ENCODE measurements around the gene RBFA. TPM values are rescaled to one million over a fixed set of nuclear protein-coding genes. Genes with fewer than 3 reads are reported as not detected.

Gene RBFA
- total and polyA plus RNA-seq, 10 of the 15 experiments (the other 5 are each of a cell fraction or from before 2014, with no cell fraction given), result 7.2 to 56.0 (median 37.7) TPM

DNA sequence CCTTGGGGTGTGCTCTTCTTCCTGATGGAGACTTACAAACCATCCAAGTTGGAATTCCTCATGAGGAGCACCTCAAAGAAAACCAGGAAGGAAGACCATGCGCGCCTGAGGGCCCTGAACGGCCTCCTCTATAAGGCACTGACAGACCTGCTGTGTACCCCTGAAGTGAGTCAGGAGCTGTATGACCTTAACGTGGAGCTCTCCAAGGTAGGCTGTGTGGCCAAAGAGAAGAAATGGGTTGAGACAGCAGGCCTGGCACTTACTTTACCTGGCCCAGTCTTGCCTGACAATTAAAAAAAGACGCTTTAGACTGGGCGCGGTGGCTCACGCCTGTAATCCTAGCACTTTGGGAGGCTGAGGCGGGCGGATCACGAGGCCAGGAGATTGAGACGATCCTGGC, 3.1 kb downstream of the RBFA start:
- in situ Hi-C loops (cut with MboI), result loop anchor here (5.0 kb wide), 1 partner anchor 355 kb away; no protein-coding TSS in a partner anchor
- BruUV-seq (replicated peaks), result no TSS peak
- H4K20me1 ChIP-seq (ENCODE audit: control insufficient read depth, insufficient read depth), result no peaks in the 10 kb centered on the region
- H3K9ac ChIP-seq (ENCODE audit: control insufficient read depth, insufficient read depth, low read length), result no peak overlapping the region
- H3K4me2 ChIP-seq (ENCODE audit: control insufficient read depth, insufficient read depth), result no peak overlapping the region
- H2AFZ ChIP-seq (ENCODE audit: control insufficient read depth, low read depth, low read length), result no peak overlapping the region
- H3K9me3 ChIP-seq (replicated peaks; ENCODE audit: control insufficient read depth, insufficient read depth, low read length), result no peaks in the 10 kb centered on the region
- H3K4me1 ChIP-seq (ENCODE audit: control insufficient read depth, insufficient read depth, low read length), result peaks cover 3% of the 10 kb centered on the region; the same call in 1 of the 2 replicates
- TF ChIP-seq REST (IDR thresholded peaks at IDR 0.05; ENCODE audit: low read depth, low read length), result peak; percentile 63; the same call in 1 of the 2 replicates
- no peak for TF ChIP-seq SMAD1 (IDR thresholded peaks at IDR 0.05; ENCODE audit: low read depth, partially characterized antibody)
- ChIA-PET RAD21 (ENCODE audit: unreplicated experiment) (no interaction called here), CTCF (no interaction called here), POLR2A (no interaction called here), SMC1A (ENCODE audit: uncharacterized antibody, unreplicated experiment) (no interaction called here)
- H3K27me3 ChIP-seq (replicated peaks in 1 of 2; ENCODE audit: control insufficient read depth in 2 of 2, insufficient read depth in 2 of 2, low read length in 1 of 2), result no peaks in the 10 kb centered on the region
- no peak for FAIRE-seq
- no peak overlapping the region for H3K4me3 ChIP-seq
- peaks cover 16% of the 10 kb centered on the region for H3K79me2 ChIP-seq (ENCODE audit: control insufficient read depth, insufficient read depth, low read length)
- WGBS (ENCODE audit: insufficient coverage, insufficient replicate concordance, low lambda C conversion rate, missing lambda C conversion rate), result 99% methylated on average over 12 of the region's 12 CpGs
- no peak overlapping the region for H3K27ac ChIP-seq (ENCODE audit: control insufficient read depth, insufficient read depth)
- no peak for DNase-seq (ENCODE audit: low read depth, low spot score)
- peaks cover 0 to 5% of the 10 kb centered on the region in 2 experiments; a peak in 1 of 4 replicates for H3K36me3 ChIP-seq (ENCODE audit: control insufficient read depth in 2 of 2, insufficient read depth in 2 of 2, low read length in 1 of 2)
- no peak for ATAC-seq
- intact Hi-C loops (cut with micrococcal nuclease; ENCODE audit: unreplicated experiment), result no loop called here

Measured in GM12878 (cell line).